DMS153 treated with DMSO at 0.1 percent for 48 hours (cell line): ENCODE measurements around the gene PRSS48.
"Not testable (repeated sequence)": the region's sequence is repeated elsewhere in the genome, so short reads cannot be mapped to it uniquely, and the experiment has no call there.

Experiments used
- DNase-seq: peaks from one replicate; lab custom pipeline; 2025; ENCODE audit not compliant: unreplicated experiment; lab: John Stamatoyannopoulos, UW

The PRSS48 gene

GRCh38 chr4:151316645-151317044 is 39.7 kb downstream of the PRSS48 start:
- DNase-seq: no peak

GRCh38 chr4:151318307-151319006 is 41.5 kb downstream of the PRSS48 start:
- DNase-seq: no peak

DNA sequence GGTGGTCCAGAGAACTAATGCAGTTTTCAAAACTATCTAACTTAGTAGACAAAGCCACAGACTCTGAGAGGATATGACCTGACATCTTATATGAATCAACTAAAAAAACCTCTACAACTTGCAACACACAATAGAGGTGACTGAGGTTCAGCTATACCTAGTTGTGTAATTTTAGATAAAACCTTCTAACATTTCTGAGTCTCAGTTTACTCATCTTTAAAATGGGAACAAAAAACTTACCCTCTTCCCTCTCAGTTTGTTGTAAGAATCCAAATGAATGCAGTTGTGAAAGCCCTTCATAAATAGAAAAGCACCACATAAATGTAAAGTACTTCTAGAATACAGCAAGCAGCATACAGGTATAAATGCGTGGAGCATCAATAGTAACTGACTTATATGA is 42.5 kb downstream of the PRSS48 start:
- no peak for DNase-seq

DNA sequence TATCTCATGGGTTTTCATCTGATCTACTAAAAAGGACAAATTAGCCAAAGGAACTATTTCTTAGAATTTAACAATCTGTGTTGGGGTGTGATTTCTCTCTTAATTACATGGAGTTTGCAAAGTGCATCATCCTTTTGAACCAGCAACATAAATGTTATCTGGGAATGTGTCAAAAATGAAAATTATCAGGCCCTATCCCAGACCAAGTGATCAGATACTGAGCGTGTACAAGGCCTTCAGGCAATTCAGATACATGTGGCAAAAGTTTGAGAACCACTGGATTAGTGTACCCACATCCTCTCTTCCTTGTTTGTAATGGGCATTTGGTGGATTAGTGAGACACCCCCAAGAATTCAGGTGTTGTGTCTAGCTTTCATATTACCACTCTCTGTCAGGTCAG is 44.6 kb downstream of the PRSS48 start:
- no peak for DNase-seq

GRCh38 chr4:151322161-151322560 is 45.2 kb downstream of the PRSS48 start:
- not testable (repeated sequence) for DNase-seq

- DNase-seq: no peak
These were observed 45.6 kb downstream of the PRSS48 start for GRCh38 chr4:151322570-151322969.

- no peak for DNase-seq
These were observed 46.7 kb downstream of the PRSS48 start for GRCh38 chr4:151323667-151324066.

GRCh38 chr4:151324124-151324751 is 47.3 kb downstream of the PRSS48 start:
- DNase-seq: no peak

DNA sequence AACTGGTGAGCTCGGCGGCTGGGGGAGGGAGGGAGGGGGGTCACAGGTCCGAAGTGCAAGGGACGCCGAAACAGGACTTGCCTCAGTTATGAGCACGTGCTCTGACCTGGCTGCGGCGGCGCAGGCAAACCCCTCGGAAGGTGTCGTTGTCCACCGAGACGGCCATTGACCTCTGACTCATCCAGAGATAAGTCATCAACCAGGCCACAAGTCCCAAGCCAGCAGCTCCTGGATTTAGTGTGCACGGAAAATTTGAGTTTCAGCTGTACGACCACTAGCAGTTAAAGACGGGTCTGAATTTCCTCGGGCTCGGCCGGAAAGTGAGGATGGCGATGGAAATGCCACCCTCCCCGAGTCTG is 47.8 kb downstream of the PRSS48 start:
- no peak for DNase-seq

DNA sequence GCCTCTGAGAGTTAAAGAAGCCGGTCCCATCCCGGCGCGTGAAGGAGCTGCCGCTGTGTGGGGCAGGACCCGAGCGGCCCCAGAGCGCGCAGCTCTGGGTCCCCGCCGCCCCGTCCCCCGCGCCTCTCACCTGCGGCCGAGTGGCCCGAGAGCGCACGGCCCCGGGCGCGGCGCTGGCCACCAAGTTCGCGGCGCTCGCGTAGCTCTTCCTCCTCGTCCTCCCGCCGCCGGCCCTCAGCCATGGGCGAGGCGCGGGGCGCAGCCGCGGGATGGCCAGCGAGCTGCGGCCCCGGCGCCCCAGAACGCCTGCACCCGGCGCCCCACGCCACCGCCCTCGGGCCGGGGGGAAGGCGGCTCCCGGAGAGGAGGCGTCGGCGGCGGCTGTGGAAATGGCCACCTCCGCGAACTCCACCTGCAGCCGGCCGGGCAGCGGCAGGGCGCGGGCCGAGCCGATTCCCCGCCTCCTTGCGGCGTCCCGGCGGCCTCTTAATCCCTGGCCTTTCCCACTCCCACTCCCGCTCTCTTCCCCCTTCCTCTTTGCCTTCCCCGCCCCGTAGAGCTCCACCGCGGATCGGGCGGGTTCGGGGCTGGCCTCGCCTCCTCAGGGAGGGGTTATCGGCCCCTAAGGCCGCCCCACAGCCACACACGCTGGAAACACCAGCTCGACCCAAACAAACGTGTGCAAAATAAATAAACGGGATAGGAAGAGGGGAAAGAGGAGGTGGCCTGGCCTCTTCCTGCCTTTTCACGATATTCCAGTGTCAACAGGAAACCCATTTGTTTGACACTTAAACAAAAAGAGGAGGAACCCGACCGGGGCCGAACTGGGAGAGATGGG is 48.4 kb downstream of the PRSS48 start, which contains the start of gene SH3D19:
SH3D19 (minus strand) TSS at position 495 of the 838 bp plus-strand sequence; CDS start at position 242, 253 bp downstream.
- DNase-seq: peak; percentile 48

DNA sequence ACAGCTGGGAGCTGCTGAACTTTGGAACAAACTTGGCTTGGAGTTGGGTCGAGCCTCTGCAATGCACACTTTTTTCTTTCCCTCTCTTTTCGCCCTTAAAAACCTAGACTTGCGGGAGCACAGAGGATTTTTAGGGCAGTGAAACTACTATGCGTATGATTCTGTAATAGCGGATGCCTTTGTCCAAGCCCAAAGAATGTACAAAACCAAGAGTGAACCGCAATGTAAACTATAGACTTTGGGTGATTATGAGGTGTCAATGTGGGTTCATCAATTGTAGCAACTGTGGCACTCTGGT is 48.9 kb downstream of the PRSS48 start:
- DNase-seq: no peak

GRCh38 chr4:151329217-151330007 is 52.5 kb downstream of the PRSS48 start:
- no peak for DNase-seq

- DNase-seq: no peak
These were observed 54.5 kb downstream of the PRSS48 start for GRCh38 chr4:151331276-151332042.

DNA sequence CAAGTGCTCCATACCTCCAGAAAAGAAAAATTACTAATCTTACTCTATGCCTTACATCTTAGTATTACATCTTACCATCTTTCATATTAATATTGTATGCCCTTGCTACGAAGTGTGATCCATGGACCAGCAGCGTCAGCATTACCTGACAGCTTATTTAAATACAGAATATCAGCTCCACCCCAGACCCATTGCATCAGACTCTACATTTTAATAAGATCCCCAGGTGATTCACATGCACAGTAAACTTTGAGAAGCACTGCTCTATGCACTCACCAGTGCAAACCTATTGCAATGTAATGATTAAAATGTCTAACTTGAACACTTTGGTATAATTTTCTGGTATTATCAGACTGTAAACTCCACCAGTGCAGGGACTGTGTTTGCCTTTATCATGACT is 62.5 kb downstream of the PRSS48 start:
- DNase-seq: no peak

DNA sequence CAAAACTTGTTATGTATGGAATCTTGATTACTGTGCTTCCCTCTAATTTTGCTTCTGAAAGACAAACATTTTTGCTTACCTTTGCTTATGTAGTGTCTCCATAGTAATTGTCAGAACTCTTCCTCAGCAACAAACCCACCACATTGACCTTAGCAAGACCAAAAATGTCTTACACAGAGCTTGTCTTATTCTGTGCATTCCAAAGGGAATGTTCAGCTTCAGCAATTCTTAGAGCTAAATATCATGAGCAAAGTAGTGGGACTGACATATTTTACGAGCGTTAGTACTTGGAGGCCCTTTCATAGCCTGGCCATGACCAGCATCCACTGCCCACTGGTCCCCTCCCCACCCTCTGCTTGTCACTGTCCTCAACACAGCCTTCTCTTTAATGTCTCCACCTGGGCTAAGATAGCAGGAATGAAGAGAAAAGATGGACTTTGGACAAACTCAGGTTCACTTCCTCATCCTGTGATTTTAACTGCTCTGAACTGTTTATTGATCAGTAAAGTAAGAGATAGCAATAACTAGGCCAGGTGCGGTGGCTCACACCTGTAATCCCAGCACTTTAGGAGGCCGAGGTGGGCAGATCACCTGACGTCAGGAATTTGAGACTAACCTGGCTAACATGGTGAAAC is 63.9 kb downstream of the PRSS48 start:
- DNase-seq: no peak
